GM19099 (cell line): ENCODE results near the gene CLK2.
A peak's percentile ranks its signal among the peaks of the same experiment; 100 is the strongest.

Source experiments
- POLR2A ChIP-seq: IDR thresholded peaks from 3 replicates; pipeline ENCODE4 v1.6.1; 2011; ENCODE audit warnings: low read depth; ENCODE audit not compliant: insufficient read length; ENCODE audit errors: extremely low read depth

CLK2 gene

GRCh38 chr1:155242805-155243358, 30.4 kb downstream of the CLK2 start:
- TF ChIP-seq POLR2A, result no peak

GRCh38 chr1:155241841-155242264, 31.5 kb downstream of the CLK2 start:
- TF ChIP-seq POLR2A, result no peak

DNA sequence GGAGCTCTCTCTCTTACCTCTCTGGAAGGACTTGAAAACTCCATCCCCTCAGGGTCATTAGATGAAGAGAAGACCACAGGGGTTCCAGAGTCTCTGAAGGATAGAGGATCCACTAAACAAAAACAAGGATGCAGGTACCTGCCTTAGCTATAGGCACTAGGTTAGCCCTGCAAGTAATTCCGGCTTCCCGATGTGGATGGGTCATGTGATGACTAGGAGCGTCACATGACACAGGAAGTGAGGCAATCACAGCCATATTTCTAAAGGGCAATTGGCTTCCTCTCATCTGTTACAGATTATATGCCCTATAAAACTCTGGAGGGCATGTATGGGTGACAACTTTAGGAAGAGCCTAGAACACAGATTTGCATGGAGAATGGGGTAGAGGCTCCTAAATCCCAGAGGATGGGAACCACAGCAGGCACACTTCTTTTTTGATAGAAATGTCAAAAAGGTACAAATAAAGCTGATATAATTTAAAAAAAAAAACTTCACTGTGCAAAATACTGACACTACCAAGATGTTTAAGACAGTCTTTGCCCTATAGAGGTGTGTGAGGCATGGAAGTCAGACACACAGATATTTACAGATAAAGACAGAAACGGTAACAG, 32.1 kb downstream of the CLK2 start:
- TF ChIP-seq POLR2A, result peak; percentile 20

DNA sequence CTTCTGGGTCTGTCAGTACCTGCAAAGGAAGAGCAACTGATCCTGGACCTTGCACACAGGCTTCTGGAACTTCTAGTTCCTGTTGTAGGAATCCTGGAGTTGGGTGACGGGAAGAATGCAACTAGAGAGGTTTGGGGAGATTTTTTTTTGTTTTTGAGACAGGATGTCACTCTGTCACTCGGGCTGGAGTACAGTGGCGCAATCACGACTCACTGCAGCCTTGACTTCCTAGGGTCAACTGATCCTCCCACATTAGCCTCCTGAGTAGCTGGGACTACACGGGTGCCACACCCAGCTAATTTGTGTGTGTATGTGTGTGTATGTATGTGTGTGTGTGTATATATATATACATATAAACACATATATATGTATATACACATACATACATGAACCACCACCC, 36.9 kb downstream of the CLK2 start:
- TF ChIP-seq POLR2A, result no peak

- no peak for TF ChIP-seq POLR2A
Observed at GRCh38 chr1:155228096-155228427, 45.2 kb downstream of the CLK2 start.

DNA sequence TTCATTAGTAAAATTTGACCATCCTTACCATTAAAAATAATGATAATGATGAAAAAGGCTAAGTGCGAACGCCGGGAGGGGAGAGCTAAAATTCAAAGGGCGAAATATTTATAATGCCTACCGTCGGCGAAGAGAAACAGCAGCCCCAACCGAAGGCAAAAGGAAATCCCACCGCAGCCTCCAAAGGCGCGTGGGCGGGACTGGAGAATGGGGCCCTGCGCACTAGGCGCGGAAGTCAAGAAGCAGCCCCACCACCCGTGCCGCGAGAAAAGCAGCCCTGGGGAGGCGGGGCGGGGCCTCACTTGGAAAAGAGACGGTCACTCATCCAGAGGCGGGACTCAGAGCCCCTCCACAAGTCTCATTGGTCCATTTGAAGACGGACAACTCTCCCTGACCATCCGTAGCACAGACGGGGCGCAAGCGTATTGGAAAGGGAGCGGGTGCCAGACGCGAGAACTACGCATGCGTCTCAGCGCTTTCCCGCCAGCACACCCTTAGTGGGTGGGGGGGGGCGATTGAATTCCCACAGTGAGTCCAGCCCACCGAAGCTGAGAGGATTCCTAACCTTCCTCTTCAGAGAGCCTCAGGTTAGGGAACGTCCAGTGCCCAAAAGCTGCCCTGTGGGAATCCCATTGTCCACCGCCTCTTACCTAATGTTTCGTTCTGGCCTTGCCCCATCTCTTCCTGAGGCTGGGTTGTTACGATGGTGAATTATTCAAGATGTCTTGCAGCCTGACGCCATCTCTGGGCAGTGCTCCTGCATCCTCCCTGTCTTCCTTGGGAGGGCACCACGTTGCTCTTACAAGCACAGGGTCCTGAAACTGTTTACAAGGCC, 45.8 kb downstream of the CLK2 start:
- peak; percentile 78 for TF ChIP-seq POLR2A

DNA sequence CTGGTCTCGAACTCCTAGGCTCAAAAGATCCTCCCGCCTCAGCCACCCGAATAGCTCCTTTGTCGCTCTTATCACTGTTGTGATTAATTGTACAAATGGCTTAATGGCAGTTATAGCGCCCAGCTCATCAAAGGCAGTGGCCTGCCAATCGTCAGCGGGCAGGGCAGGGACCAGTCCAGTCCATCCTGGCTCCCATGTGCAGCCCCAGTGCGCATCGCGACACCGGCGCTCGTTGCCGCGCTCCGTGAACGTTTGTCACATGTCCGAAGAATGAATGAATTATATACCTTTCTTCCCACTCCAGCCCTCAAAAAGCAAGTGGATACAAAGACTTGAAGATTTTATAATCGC, 46.4 kb downstream of the CLK2 start:
- no peak for TF ChIP-seq POLR2A

GRCh38 chr1:155226188-155226909, 47.0 kb downstream of the CLK2 start:
- no peak for TF ChIP-seq POLR2A

DNA sequence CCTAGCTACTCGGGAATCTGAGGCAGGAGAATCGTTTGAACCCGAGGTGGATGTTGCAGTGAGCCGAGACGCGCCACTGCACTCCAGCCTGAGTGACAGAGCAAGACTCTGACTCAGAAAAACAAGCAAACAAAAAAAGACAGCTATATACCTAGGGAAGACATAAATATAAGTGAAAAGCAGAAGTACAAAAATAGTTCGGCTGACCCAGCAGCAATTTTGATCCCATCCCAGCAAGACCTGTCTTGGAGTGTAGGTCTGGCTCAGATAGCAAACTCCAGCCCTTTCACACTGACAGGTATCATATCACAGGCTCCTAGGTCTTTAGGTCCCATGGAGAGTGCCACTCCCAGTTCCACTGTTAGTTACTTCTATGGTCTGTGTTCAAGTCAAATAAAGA, 50.3 kb downstream of the CLK2 start:
- no peak for TF ChIP-seq POLR2A

- TF ChIP-seq POLR2A, result no peak
Observed at GRCh38 chr1:155219592-155220031, 53.7 kb downstream of the CLK2 start.

DNA sequence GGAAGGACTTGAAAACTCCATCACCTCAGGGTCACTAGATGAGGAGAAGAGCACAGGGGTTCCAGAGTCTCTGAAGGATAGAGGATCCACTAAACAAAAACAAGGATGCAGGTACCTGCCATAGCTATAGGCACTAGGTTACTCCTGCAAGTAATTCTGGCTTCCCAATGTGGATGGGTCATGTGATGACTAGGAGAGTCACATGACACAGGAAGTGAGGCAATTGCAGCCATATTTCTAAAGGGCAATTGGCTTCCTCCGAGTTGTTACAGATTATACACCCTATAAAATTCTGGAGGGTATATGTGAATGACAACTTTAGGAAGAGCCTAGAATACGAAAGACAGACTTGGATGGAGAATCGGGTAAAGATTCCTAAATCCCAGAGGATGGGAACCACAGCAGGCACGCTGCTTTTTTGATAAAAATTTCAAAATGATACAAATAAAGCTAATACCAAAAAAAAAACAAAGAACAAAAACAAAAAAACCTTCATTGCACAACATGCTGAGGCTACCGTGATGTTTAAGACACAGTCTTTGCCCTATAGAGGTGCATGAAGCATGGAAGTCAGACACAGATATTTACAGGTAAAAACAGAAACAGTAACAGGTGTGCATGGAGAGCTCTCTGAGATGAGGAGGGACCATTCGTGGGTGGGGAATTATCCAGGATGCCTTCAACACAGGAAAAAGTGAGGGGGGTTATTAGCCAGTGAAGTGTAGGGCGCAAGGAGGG, 54.3 kb downstream of the CLK2 start:
- TF ChIP-seq POLR2A, result no peak
